Thyroid gland (tissue), 4 donors: ENCODE results near the gene ANO1.

Experiments used
- CTCF ChIP-seq, 6 experiments: fragments of 200-600 bp in 3 of 6; fragments of 450-650 bp in 3 of 6; sonication (generic) in 3 of 6; IDR thresholded peaks; one replicate each; pipeline ENCODE4 v1.5.1; 2016 to 2019; ENCODE audit warnings: antibody characterized with exemption in 6 of 6, mild to moderate bottlenecking in 2 of 6, inconsistent platforms in 1 of 6, moderate library complexity in 1 of 6
- POLR2A ChIP-seq, 2 donors: fragments of 450-650 bp; IDR thresholded peaks; one replicate each; pipeline ENCODE4 v1.6.1; 2017; ENCODE audit warnings: antibody characterized with exemption in 2 of 2, mild to moderate bottlenecking in 2 of 2, moderate library complexity in 1 of 2

- TF ChIP-seq CTCF (IDR thresholded peaks at IDR 0.05) (no peak), POLR2A (IDR thresholded peaks at IDR 0.05) (no peak)
Observed at GRCh38 chr11:70132641-70133040, 54.5 kb downstream of the ANO1 start.
